ENCODE data around the gene TP53AIP1.

Gene TP53AIP1

DNA sequence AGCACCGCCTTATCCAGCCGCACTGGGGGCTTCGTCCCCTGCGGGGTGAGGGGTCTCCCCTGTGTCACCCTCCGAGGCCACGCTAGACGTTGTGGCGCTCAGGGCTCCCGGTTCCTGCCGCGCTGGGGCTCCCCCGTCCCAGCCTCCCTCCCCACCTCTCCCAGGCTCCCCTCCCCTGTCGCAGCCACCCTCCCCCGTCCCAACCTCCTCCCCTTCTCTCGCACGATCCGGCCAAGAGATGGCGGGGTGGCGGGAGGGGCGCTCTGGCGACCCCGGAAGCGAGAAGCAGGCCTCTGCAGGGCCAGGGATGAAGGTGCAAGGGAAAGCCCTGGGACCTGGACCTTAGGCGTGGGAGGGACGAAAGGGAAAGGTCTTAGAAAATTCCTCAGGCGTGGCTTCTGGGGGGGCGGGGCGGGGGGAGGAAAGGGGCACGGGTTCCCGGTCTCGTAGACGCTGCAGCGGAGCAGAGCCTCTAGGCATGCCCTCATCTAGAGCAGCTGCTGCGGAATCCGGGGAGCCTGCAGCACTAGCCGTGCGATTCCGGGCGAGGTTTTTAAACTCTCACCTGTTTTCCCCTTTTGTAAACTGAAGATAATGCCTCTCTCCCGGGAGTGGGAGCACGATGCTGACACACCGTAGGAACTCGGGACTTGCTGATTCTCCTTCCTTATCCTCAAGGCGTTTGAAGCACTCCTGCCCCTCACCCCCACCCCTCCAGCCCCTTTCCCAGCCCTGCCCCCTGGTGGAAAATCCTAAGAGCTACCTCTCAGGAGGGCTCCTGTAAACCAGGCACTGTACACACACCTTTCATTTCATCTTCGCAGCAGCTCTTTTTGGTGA is 37.1 kb downstream of the TP53AIP1 start:
- WGBS (ENCODE audit: insufficient coverage): 3% methylated on average over 35 of the region's 45 CpGs
- peak overlapping the region in 6 of 7 experiments; percentile 51 to 77 (median 61) for H3K4me3 ChIP-seq (ENCODE audit: control insufficient read depth in 1 of 7, extremely low read depth in 1 of 7, insufficient read depth in 4 of 7, low read depth in 2 of 7, low read length in 6 of 7)
- H3K36me3 ChIP-seq (ENCODE audit: control insufficient read depth in 4 of 4, insufficient read depth in 4 of 4, low read length in 3 of 4): peaks cover 0 to 3% (median 0%) of the 10 kb centered on the region in 4 experiments
- DNase-seq: peak; percentile 50 to 78 (median 59)
- CTCF ChIA-PET: interaction anchor here (0.8 to 12.2 kb wide), 15 partner anchors 9 to 51 kb away, joined by 3 to 153 read pairs (median 10); partner anchors contain the start of gene KCNJ5
- POLR2A ChIA-PET: no interaction called here
- H3K27ac ChIP-seq (ENCODE audit: insufficient read depth in 1 of 2, low read depth in 1 of 2, low read length in 2 of 2, poor library complexity in 1 of 2, severe bottlenecking in 2 of 2): no peak overlapping the region
- H3K9me3 ChIP-seq (ENCODE audit: control extremely low read depth in 1 of 5, control insufficient read depth in 4 of 5, insufficient read depth in 2 of 5, low read depth in 1 of 5, low read length in 4 of 5): peaks cover 0 to 5% (median 0%) of the 10 kb centered on the region in 5 experiments
- H3K27me3 ChIP-seq (replicated peaks in 2 of 5; ENCODE audit: control insufficient read depth in 4 of 5, insufficient read depth in 5 of 5, low read length in 4 of 5): peaks cover 0 to 9% (median 2%) of the 10 kb centered on the region in 5 experiments
- H3K4me1 ChIP-seq (ENCODE audit: control extremely low read depth in 1 of 4, control insufficient read depth in 4 of 4, insufficient read depth in 4 of 4, low read length in 3 of 4): peaks cover 12 to 63% (median 48%) of the 10 kb centered on the region in 4 experiments

DNA sequence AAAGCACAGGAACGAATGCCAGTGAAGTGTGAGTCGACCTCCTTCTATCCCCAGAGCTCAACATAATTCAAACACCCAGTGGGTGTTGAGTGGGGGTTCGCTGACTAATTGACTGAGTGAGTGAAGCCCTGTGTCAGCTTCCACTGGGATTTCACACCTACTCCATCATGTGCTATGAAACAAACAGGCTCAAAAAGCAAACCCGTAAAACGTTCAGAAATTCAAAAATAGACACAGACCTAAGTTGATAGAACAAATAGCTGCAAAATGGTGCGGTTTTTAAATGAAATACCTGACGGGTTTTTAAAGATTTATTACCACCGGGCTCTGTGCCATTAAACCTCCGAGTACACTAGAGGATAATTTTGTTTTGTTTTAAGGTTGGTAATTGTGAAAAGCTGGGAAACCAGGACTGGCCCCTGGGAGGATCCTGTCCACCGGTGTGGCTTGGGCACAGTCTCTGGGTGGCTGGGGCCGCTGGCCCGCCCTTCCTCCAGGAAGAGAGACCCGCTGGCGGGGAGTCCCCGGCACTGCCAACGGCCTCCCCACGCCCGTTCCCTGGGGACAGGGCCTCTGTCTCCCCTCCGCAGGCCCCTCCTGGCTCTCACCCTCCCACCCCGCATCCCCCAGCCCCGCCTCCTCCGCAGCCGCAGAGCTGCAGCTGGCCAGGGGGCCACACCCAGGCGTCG is 37.9 kb downstream of the TP53AIP1 start:
- Histone ChIP-seq H3K9me3 (ENCODE audit: control extremely low read depth in 1 of 5, control insufficient read depth in 4 of 5, insufficient read depth in 2 of 5, low read depth in 1 of 5, low read length in 4 of 5) (peaks cover 0 to 5% (median 0%) of the 10 kb centered on the region in 5 experiments), H3K4me3 (ENCODE audit: control insufficient read depth in 1 of 7, extremely low read depth in 1 of 7, insufficient read depth in 4 of 7, low read depth in 2 of 7, low read length in 6 of 7) (peak overlapping the region; percentile 6 to 77 (median 59)), H3K27me3 (replicated peaks in 2 of 5; ENCODE audit: control insufficient read depth in 4 of 5, insufficient read depth in 5 of 5, low read length in 4 of 5) (peaks cover 0 to 9% (median 2%) of the 10 kb centered on the region in 5 experiments), H3K36me3 (ENCODE audit: control insufficient read depth in 4 of 4, insufficient read depth in 4 of 4, low read length in 3 of 4) (peaks cover 0 to 3% (median 0%) of the 10 kb centered on the region in 4 experiments), H3K27ac (ENCODE audit: insufficient read depth in 1 of 2, low read depth in 1 of 2, low read length in 2 of 2, poor library complexity in 1 of 2, severe bottlenecking in 2 of 2) (no peak overlapping the region), H3K4me1 (ENCODE audit: control extremely low read depth in 1 of 4, control insufficient read depth in 4 of 4, insufficient read depth in 4 of 4, low read length in 3 of 4) (peaks cover 12 to 63% (median 48%) of the 10 kb centered on the region in 4 experiments)
- ChIA-PET POLR2A (no interaction called here), CTCF (interaction anchor here (1.2 to 12.2 kb wide), 9 partner anchors 8 to 51 kb away, joined by 3 to 153 read pairs (median 10); partner anchors contain the start of gene KCNJ5)
- DNase-seq: peak; percentile 44 to 83 (median 79)
- WGBS (ENCODE audit: insufficient coverage): 4% methylated on average over 9 of the region's 25 CpGs

DNA sequence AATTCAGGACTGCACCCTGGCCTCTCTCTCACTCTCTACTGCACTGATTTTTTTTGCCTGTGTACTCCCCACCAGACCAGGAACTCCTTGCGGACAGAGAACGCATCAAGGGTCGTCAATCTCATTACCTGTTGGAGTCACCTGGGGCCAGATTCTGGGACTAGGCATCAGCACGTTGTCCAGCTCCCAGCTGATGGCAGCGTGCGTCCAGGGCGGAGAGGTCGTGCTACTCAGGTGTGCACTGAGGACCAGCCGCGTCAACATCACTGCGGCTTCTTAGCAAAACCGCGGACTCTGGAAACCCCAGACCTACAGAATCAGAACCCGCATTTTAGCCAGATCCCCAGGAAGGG is 38.4 kb downstream of the TP53AIP1 start:
- H3K27me3 ChIP-seq (replicated peaks in 2 of 5; ENCODE audit: control insufficient read depth in 4 of 5, insufficient read depth in 5 of 5, low read length in 4 of 5): peaks cover 0 to 9% (median 2%) of the 10 kb centered on the region in 5 experiments
- H3K36me3 ChIP-seq (ENCODE audit: control insufficient read depth in 4 of 4, insufficient read depth in 4 of 4, low read length in 3 of 4): peaks cover 0 to 3% (median 0%) of the 10 kb centered on the region in 4 experiments
- CTCF ChIA-PET: interaction anchor here (0.8 to 12.2 kb wide), 10 partner anchors 8 to 52 kb away, joined by 3 to 153 read pairs (median 10); partner anchors contain the start of gene KCNJ5
- H3K4me1 ChIP-seq (ENCODE audit: control extremely low read depth in 1 of 4, control insufficient read depth in 4 of 4, insufficient read depth in 4 of 4, low read length in 3 of 4): peaks cover 12 to 57% (median 46%) of the 10 kb centered on the region in 4 experiments
- 69% methylated on average over 13 of the region's 14 CpGs for whole genome bisulfite sequencing (ENCODE audit: insufficient coverage)
- DNase-seq: no peak
- POLR2A ChIA-PET: no interaction called here
- H3K27ac ChIP-seq (ENCODE audit: insufficient read depth in 1 of 2, low read depth in 1 of 2, low read length in 2 of 2, poor library complexity in 1 of 2, severe bottlenecking in 2 of 2): no peak overlapping the region
- H3K4me3 ChIP-seq (ENCODE audit: control insufficient read depth in 1 of 7, extremely low read depth in 1 of 7, insufficient read depth in 4 of 7, low read depth in 2 of 7, low read length in 6 of 7): peak overlapping the region in 2 of 7 experiments; percentile 27 to 64
- H3K9me3 ChIP-seq (ENCODE audit: control extremely low read depth in 1 of 5, control insufficient read depth in 4 of 5, insufficient read depth in 2 of 5, low read depth in 1 of 5, low read length in 4 of 5): peaks cover 0 to 5% (median 0%) of the 10 kb centered on the region in 5 experiments

DNA sequence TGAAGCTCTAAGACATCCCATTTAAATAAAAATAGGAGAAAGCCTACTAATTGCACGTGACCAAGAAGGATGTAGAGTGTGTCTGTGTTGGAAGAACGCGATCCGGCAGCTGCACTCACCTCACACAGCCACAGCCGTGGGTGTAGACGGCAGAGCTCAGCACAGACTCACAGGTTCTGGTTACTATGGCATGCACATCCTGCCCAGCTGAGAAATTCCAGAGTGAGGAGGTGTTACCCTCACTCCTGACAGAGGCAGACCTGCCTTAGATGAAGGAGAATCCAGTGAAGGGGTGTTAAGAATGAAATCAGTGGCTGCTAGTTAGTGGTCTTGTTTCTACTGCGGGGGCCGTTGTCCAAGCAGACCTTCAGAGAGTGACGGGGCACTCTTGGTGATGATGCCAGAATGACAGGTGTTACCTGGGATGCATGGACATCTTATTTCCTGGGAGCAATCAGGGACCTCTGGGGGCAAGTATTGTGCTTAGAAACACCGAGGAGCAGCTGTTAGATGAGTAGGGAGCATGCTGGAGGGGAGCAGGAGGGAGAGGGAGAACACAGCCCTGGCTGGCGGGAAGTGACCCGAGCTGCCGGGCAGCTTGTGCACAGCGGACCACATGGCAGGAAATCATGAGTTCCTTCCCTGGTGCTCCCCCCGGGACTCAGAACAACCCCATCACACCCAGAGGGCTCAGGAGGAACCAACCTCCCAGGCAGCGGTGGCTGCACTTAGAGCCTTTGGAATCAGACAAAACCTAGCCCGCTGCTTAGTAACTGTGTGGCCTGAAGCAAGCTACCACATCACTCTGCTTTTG is 39.2 kb downstream of the TP53AIP1 start:
- H3K27me3 ChIP-seq (replicated peaks in 2 of 5; ENCODE audit: control insufficient read depth in 4 of 5, insufficient read depth in 5 of 5, low read length in 4 of 5): peaks cover 0 to 9% (median 2%) of the 10 kb centered on the region in 5 experiments
- CTCF ChIA-PET: interaction anchor here (0.8 to 12.2 kb wide), 10 partner anchors 9 to 53 kb away, joined by 3 to 153 read pairs (median 10); partner anchors contain the start of gene KCNJ5
- H3K4me1 ChIP-seq (ENCODE audit: control extremely low read depth in 1 of 4, control insufficient read depth in 4 of 4, insufficient read depth in 4 of 4, low read length in 3 of 4): peaks cover 12 to 49% (median 37%) of the 10 kb centered on the region in 4 experiments
- POLR2A ChIA-PET: no interaction called here
- H3K36me3 ChIP-seq (ENCODE audit: control insufficient read depth in 4 of 4, insufficient read depth in 4 of 4, low read length in 3 of 4): peaks cover 0 to 3% (median 0%) of the 10 kb centered on the region in 4 experiments
- peak in 2 of 3 donors; percentile 62 to 70 for DNase-seq
- WGBS (ENCODE audit: insufficient coverage): 66% methylated on average over 12 of the region's 17 CpGs
- H3K9me3 ChIP-seq (ENCODE audit: control extremely low read depth in 1 of 5, control insufficient read depth in 4 of 5, insufficient read depth in 2 of 5, low read depth in 1 of 5, low read length in 4 of 5): peaks cover 0 to 5% (median 0%) of the 10 kb centered on the region in 5 experiments
- no peak overlapping the region for H3K27ac ChIP-seq (ENCODE audit: insufficient read depth in 1 of 2, low read depth in 1 of 2, low read length in 2 of 2, poor library complexity in 1 of 2, severe bottlenecking in 2 of 2)
- no peak overlapping the region for H3K4me3 ChIP-seq (ENCODE audit: control insufficient read depth in 1 of 7, extremely low read depth in 1 of 7, insufficient read depth in 4 of 7, low read depth in 2 of 7, low read length in 6 of 7)

DNA sequence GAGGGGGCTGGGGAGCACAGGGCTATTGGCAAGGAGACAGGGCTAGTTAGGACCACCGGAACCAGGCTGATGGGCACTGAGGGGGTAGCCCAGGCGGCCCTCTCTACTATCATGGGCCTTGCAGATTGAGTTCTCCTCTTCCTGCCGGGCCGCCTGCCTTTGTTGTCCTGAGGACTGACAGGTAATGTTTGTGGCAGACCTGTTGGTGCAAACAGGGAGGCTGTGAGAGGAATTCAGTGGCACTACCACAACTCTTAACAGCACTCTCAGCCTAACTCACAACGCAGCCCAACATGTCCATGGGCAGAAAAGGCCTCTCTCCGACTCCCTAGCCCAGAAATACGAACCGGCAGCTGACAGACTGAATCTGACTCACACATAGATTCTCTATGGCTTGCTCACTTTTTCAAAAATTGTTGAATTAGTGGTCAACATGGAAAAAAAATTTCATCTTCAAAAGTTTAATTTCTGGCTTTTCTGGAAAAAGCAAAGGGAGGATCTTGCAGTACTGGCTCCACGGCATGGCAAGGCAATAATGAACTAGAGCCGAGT is 40.1 kb downstream of the TP53AIP1 start:
- Histone ChIP-seq H3K36me3 (ENCODE audit: control insufficient read depth in 4 of 4, insufficient read depth in 4 of 4, low read length in 3 of 4) (peaks cover 0 to 3% (median 0%) of the 10 kb centered on the region in 4 experiments), H3K27me3 (replicated peaks in 2 of 5; ENCODE audit: control insufficient read depth in 4 of 5, insufficient read depth in 5 of 5, low read length in 4 of 5) (peaks cover 0 to 9% (median 5%) of the 10 kb centered on the region in 5 experiments), H3K4me3 (ENCODE audit: control insufficient read depth in 1 of 7, extremely low read depth in 1 of 7, insufficient read depth in 4 of 7, low read depth in 2 of 7, low read length in 6 of 7) (no peak overlapping the region), H3K27ac (ENCODE audit: insufficient read depth in 1 of 2, low read depth in 1 of 2, low read length in 2 of 2, poor library complexity in 1 of 2, severe bottlenecking in 2 of 2) (no peak overlapping the region), H3K9me3 (ENCODE audit: control extremely low read depth in 1 of 5, control insufficient read depth in 4 of 5, insufficient read depth in 2 of 5, low read depth in 1 of 5, low read length in 4 of 5) (peaks cover 0 to 5% (median 0%) of the 10 kb centered on the region in 5 experiments), H3K4me1 (ENCODE audit: control extremely low read depth in 1 of 4, control insufficient read depth in 4 of 4, insufficient read depth in 4 of 4, low read length in 3 of 4) (peaks cover 6 to 40% (median 30%) of the 10 kb centered on the region in 4 experiments)
- DNase-seq: no peak
- ChIA-PET POLR2A (no interaction called here), CTCF (interaction anchor here (1.2 to 12.2 kb wide), 8 partner anchors 10 to 51 kb away, joined by 3 to 153 read pairs (median 10); partner anchors contain the start of gene KCNJ5)
- 98% methylated on average over 7 of the region's 10 CpGs for WGBS (ENCODE audit: insufficient coverage)

All from common myeloid progenitor, CD34-positive (primary cell).